GM19452 (cell line): ENCODE data around the gene RPS25.
A peak's percentile ranks its signal among the peaks of the same experiment; 100 is the strongest.
"Not testable (repeated sequence)": the region's sequence is repeated elsewhere in the genome, so short reads cannot be mapped to it uniquely, and the experiment has no call there.

Source experiments
- ATAC-seq: cut with Tn5 transposase; IDR thresholded peaks from one replicate; pipeline ENCODE4 v1.9.1; 2021; ENCODE audit not compliant: unreplicated experiment

RPS25 gene

GRCh38 chr11:119039471-119039870, 21.3 kb upstream of the RPS25 start:
- ATAC-seq = not testable (repeated sequence)

GRCh38 chr11:119038884-119039283, 20.7 kb upstream of the RPS25 start:
- no peak for ATAC-seq

- ATAC-seq = no peak
Measured at GRCh38 chr11:119034813-119035212, 16.7 kb upstream of the RPS25 start.

GRCh38 chr11:119033421-119033820, 15.3 kb upstream of the RPS25 start:
- not testable (repeated sequence) for ATAC-seq

GRCh38 chr11:119031912-119032280, 13.8 kb upstream of the RPS25 start:
- ATAC-seq = no peak

- peak; percentile 89 for ATAC-seq
Measured at GRCh38 chr11:119030329-119031047, 12.3 kb upstream of the RPS25 start, which contains the start of gene SLC37A4. Gene SLC37A4, minus strand, starts transcription at chr11:119030877.

- ATAC-seq = peak; percentile 12
Measured at GRCh38 chr11:119030029-119030328, 11.8 kb upstream of the RPS25 start.

GRCh38 chr11:119029340-119030028, 11.3 kb upstream of the RPS25 start:
- ATAC-seq = no peak

GRCh38 chr11:119029069-119029339, 10.9 kb upstream of the RPS25 start:
- no peak for ATAC-seq

GRCh38 chr11:119028346-119029068, 10.4 kb upstream of the RPS25 start:
- ATAC-seq = no peak

GRCh38 chr11:119027561-119028345, 9.6 kb upstream of the RPS25 start:
- ATAC-seq = no peak

GRCh38 chr11:119026970-119027369, 8.8 kb upstream of the RPS25 start:
- no peak for ATAC-seq

GRCh38 chr11:119025978-119026766, 8.0 kb upstream of the RPS25 start:
- ATAC-seq = no peak

- no peak for ATAC-seq
Measured at GRCh38 chr11:119025541-119025940, 7.4 kb upstream of the RPS25 start.

GRCh38 chr11:119025099-119025473, 6.9 kb upstream of the RPS25 start:
- ATAC-seq = no peak

GRCh38 chr11:119024430-119025098, 6.4 kb upstream of the RPS25 start:
- no peak for ATAC-seq

- ATAC-seq = no peak
Measured at GRCh38 chr11:119023741-119024140, 5.6 kb upstream of the RPS25 start.

- ATAC-seq = no peak
Measured at GRCh38 chr11:119021631-119022030, 3.5 kb upstream of the RPS25 start.

- no peak for ATAC-seq
Measured at GRCh38 chr11:119019996-119020395, 1.9 kb upstream of the RPS25 start.

- not testable (repeated sequence) for ATAC-seq
Measured at GRCh38 chr11:119017377-119017776, 766 bp downstream of the RPS25 start.
